Hepatocyte (in vitro differentiated cells): Measurements from ENCODE around the gene MGAT4A. TPM values are rescaled to one million over a fixed set of nuclear protein-coding genes. Genes with fewer than 3 reads are reported as not detected.
A peak's percentile ranks its signal among the peaks of the same experiment; 100 is the strongest.
"Not testable (repeated sequence)": the region's sequence is repeated elsewhere in the genome, so short reads cannot be mapped to it uniquely, and the experiment has no call there.

ENCODE experiments used
- DNase-seq: peaks from one replicate; pipeline ENCODE4 v3.0.0-alpha.2; 2016; ENCODE audit warnings: low spot score
- H2AFZ ChIP-seq: fragments of 200-600 bp; sonication (generic); 2 replicates; pipeline ENCODE4 v1.6.0; 2016; ENCODE audit warnings: antibody characterized with exemption, mild to moderate bottlenecking
- H3K27ac ChIP-seq: fragments of 200-600 bp; sonication (generic); 2 replicates; pipeline ENCODE4 v1.5.1; 2016; ENCODE audit warnings: mild to moderate bottlenecking
- H3K27me3 ChIP-seq: fragments of 200-600 bp; sonication (generic); 2 replicates; pipeline ENCODE4 v1.6.1; 2016
- H3K36me3 ChIP-seq: fragments of 200-600 bp; sonication (generic); replicated peaks from 2 replicates; pipeline ENCODE4 v1.5.1; 2016; ENCODE audit warnings: low read depth; ENCODE audit not compliant: insufficient read depth
- H3K4me1 ChIP-seq: fragments of 200-600 bp; sonication (generic); 2 replicates; pipeline ENCODE4 v1.5.1; 2016; ENCODE audit warnings: mild to moderate bottlenecking, moderate library complexity; ENCODE audit not compliant: insufficient read depth
- H3K4me2 ChIP-seq: fragments of 200-600 bp; sonication (generic); 2 replicates; pipeline ENCODE4 v1.6.0; 2016
- H3K4me3 ChIP-seq: fragments of 200-600 bp; sonication (generic); 2 replicates; pipeline ENCODE4 v1.5.1; 2016; ENCODE audit warnings: mild to moderate bottlenecking
- H3K79me2 ChIP-seq: fragments of 200-600 bp; sonication (generic); 2 replicates; pipeline ENCODE4 v1.6.0; 2017; ENCODE audit warnings: mild to moderate bottlenecking
- H3K9me2 ChIP-seq: fragments of 200-600 bp; sonication (generic); replicated peaks from 2 replicates; pipeline ENCODE4 v1.6.0; 2017; ENCODE audit warnings: mild to moderate bottlenecking; ENCODE audit not compliant: insufficient read depth
- H3K9me3 ChIP-seq: fragments of 200-600 bp; sonication (generic); 2 replicates; pipeline ENCODE4 v1.5.1; 2016; ENCODE audit warnings: low read depth, mild to moderate bottlenecking
- H4K20me1 ChIP-seq: fragments of 200-600 bp; sonication (generic); 2 replicates; pipeline ENCODE4 v1.6.0; 2016; ENCODE audit warnings: mild to moderate bottlenecking; ENCODE audit not compliant: insufficient read depth, poor library complexity, severe bottlenecking
- EZH2 ChIP-seq: fragments of 200-600 bp; sonication (generic); IDR thresholded peaks from 2 replicates; pipeline ENCODE4 v1.6.1; 2016; ENCODE audit warnings: antibody characterized with exemption, mild to moderate bottlenecking, borderline replicate concordance
- EZH2phosphoT487 ChIP-seq: fragments of 200-600 bp; sonication (generic); IDR thresholded peaks from one replicate; pipeline ENCODE4 v1.6.1; 2018; ENCODE audit warnings: antibody characterized with exemption, mild to moderate bottlenecking, low read depth, moderate library complexity; ENCODE audit not compliant: unreplicated experiment, severe bottlenecking
- WGBS: methylation state at CpG from one replicate; pipeline ENCODE4 v1.1.6; 2016; ENCODE audit warnings: low lambda C conversion rate; ENCODE audit errors: missing lambda C conversion rate; 5-methylcytosine and 5-hydroxymethylcytosine counted together
- polyA plus RNA-seq: library from polyadenylated mRNA; unstranded; fragments of >200 nt; fragmentation: Nextera tagmentation; extraction: Ambion mirVana; gene quantifications from 2 replicates; pipeline ENCODE4 v1.2.1, GENCODE V29; 2016
- total RNA-seq: library from RNA; depleted of rRNA; stranded (reverse); fragments of >200 nt; gene quantifications from 2 replicates; pipeline ENCODE4 v1.2.3, GENCODE V29; 2014
- TF ChIP-seq, protein P1 (sequence below): fragments of 200-600 bp; sonication (generic); IDR thresholded peaks from 2 replicates; pipeline ENCODE4 v1.5.1; 2016; ENCODE audit warnings: antibody characterized with exemption, mild to moderate bottlenecking; ENCODE audit not compliant: poor library complexity

MGAT4A gene
- total and polyA plus RNA-seq, 2 experiments from 2014 or later: 10.1 to 21.6 TPM

DNA sequence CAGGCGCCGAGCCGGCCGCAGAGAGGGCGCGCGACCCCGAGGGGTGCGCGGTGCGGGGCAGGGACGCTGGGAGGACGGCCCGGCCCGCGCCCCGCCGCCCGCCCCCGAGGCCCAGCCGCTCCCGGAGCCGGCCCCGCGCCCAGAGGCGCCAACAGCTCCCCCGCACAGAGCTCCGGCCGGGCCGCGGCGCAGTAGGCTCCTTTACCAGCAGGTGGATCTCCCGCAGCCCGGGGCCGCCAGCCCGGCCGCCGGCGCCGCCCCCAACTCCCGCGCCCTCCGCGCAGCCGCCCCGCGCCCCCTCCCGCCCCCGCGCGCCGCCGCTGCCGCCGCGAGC, 258 bp downstream of the MGAT4A start:
- Histone ChIP-seq H3K4me2 (peak overlapping the region; percentile 91), H3K27ac (peak overlapping the region; percentile 65), H2AFZ (peak overlapping the region; percentile 63), H3K9me3 (no peaks in the 10 kb centered on the region), H3K27me3 (no peaks in the 10 kb centered on the region), H3K4me3 (peak overlapping the region; percentile 74), H3K36me3 (no peaks in the 10 kb centered on the region), H4K20me1 (no peaks in the 10 kb centered on the region), H3K9me2 (no peaks in the 10 kb centered on the region), H3K79me2 (peaks cover 34% of the 10 kb centered on the region), H3K4me1 (peaks cover 22% of the 10 kb centered on the region)
- TF ChIP-seq, protein P1, sequence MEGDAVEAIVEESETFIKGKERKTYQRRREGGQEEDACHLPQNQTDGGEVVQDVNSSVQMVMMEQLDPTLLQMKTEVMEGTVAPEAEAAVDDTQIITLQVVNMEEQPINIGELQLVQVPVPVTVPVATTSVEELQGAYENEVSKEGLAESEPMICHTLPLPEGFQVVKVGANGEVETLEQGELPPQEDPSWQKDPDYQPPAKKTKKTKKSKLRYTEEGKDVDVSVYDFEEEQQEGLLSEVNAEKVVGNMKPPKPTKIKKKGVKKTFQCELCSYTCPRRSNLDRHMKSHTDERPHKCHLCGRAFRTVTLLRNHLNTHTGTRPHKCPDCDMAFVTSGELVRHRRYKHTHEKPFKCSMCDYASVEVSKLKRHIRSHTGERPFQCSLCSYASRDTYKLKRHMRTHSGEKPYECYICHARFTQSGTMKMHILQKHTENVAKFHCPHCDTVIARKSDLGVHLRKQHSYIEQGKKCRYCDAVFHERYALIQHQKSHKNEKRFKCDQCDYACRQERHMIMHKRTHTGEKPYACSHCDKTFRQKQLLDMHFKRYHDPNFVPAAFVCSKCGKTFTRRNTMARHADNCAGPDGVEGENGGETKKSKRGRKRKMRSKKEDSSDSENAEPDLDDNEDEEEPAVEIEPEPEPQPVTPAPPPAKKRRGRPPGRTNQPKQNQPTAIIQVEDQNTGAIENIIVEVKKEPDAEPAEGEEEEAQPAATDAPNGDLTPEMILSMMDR: no peak
- no peak for TF ChIP-seq EZH2phosphoT487
- TF ChIP-seq EZH2: no peak
- WGBS: 0% methylated on average over 12 of the region's 56 CpGs
- no peak for DNase-seq

DNA sequence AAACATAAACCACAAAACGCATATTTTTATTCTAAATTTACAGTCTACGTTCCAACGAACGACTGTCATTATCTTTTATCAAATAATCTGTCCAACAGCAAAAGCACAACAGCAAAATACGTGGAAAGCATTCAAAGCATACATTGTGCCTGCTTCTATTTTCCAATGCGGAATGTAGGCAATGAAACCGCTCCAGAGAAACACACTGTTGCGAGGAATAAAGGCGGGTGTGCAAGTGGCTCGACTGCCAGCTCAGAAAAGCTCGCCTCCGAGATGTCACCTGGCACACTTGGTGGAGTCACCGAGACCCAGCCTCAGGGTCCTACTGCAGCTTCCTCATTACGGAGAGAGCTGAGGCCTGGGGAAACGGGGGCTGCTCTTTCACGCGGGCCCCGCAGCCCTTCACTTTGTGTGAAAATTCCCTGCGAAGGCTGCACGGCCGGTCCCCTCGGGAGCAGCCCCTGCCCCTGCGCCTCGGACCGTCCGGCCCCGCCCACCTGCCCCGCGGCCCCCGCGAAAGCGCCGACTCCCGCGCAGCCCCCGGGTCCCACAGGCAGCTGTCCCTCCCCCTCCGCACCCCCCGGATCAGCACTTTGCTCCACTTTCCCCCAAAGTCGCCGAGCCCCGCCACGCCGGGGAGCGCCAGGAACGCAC, 752 bp downstream of the MGAT4A start:
- DNase-seq: peak; percentile 55
- Histone ChIP-seq H3K4me1 (peaks cover 22% of the 10 kb centered on the region), H4K20me1 (no peaks in the 10 kb centered on the region), H3K9me3 (no peaks in the 10 kb centered on the region), H3K9me2 (no peaks in the 10 kb centered on the region), H3K4me3 (peak overlapping the region; percentile 74), H2AFZ (peak overlapping the region; percentile 63), H3K36me3 (no peaks in the 10 kb centered on the region), H3K27me3 (no peaks in the 10 kb centered on the region), H3K79me2 (peaks cover 39% of the 10 kb centered on the region), H3K4me2 (peak overlapping the region; percentile 91), H3K27ac (peak overlapping the region; percentile 65)
- WGBS: 5% methylated on average over 21 of the region's 45 CpGs
- TF ChIP-seq, protein P1: no peak
- no peak for TF ChIP-seq EZH2
- no peak for TF ChIP-seq EZH2phosphoT487

DNA sequence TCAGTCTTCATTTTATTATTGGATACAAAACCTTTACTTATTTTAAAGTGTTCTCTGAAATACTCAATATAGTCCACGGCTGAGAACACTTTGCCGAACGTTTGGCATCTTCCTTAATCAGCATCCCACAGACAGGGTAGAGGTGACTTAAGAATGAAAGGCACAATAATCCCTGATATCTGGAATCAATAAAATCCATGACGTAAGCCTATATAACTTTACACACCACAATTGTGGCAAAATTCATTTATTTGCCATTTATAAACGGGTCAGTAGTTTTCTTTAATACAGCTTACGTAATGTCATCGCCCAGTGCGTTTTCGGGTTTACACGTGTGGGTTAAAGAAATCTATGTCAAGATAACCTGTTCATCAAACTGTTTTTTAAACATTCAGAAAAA, 1.3 kb downstream of the MGAT4A start:
- no peak for DNase-seq
- TF ChIP-seq EZH2: no peak
- TF ChIP-seq, protein P1: no peak
- no peak for TF ChIP-seq EZH2phosphoT487
- peak overlapping the region; percentile 65 for H3K27ac ChIP-seq
- H3K9me2 ChIP-seq: no peaks in the 10 kb centered on the region
- no peaks in the 10 kb centered on the region for H3K36me3 ChIP-seq
- H4K20me1 ChIP-seq: no peaks in the 10 kb centered on the region
- no peaks in the 10 kb centered on the region for H3K9me3 ChIP-seq
- H3K79me2 ChIP-seq: peaks cover 44% of the 10 kb centered on the region
- no peak overlapping the region for H2AFZ ChIP-seq
- H3K4me3 ChIP-seq: peak overlapping the region; percentile 74
- peaks cover 22% of the 10 kb centered on the region for H3K4me1 ChIP-seq
- H3K27me3 ChIP-seq: no peaks in the 10 kb centered on the region
- peak overlapping the region; percentile 91 for H3K4me2 ChIP-seq
- 57% methylated on average over 10 of the region's 10 CpGs for WGBS

DNA sequence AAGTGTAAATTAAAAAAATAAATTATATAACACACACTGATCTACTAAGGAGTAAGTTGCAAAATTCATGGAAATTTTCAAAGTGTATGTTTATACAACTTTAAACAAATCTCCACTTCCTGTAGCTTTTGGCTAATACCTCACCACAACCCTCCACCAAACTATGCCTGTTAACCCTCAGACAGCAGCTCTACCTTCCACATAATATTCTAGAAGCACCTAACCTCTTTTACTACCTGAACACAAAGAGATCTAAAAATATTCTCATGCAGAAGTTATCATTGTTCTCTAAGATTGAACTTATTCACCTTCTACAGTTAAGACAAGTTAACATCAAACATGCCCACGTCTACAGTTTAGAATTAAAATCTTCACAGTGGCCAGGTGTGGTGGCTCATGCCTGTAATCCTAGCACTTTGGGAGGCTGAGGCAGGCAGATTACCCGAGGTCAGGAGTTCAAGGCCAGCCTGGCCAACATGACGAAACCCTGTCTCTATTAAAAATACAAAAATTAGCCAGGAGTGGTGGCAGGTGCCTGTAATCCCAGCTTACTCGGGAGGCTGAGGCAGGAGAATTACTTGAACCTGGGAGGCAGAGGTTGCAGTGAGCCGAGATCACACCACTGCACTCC, 2.7 kb downstream of the MGAT4A start:
- H3K27me3 ChIP-seq, H2AFZ ChIP-seq, H3K36me3 ChIP-seq, H4K20me1 ChIP-seq, H3K9me2 ChIP-seq, H3K9me3 ChIP-seq, H3K27ac ChIP-seq, H3K4me3 ChIP-seq, DNase-seq: not testable (repeated sequence)
- WGBS: 91% methylated on average over 5 of the region's 5 CpGs
- Histone ChIP-seq H3K4me2 (peak overlapping the region; percentile 91), H3K4me1 (peaks cover 22% of the 10 kb centered on the region), H3K79me2 (peaks cover 55% of the 10 kb centered on the region)
